GM19025 (cell line): Measurements from ENCODE around the gene LTO1.

ENCODE experiments used
- ATAC-seq: cut with Tn5 transposase; IDR thresholded peaks from one replicate; pipeline ENCODE4 v1.9.1; 2021; ENCODE audit warnings: mild to moderate bottlenecking, low read depth, moderate library complexity; ENCODE audit not compliant: unreplicated experiment

Gene LTO1

DNA sequence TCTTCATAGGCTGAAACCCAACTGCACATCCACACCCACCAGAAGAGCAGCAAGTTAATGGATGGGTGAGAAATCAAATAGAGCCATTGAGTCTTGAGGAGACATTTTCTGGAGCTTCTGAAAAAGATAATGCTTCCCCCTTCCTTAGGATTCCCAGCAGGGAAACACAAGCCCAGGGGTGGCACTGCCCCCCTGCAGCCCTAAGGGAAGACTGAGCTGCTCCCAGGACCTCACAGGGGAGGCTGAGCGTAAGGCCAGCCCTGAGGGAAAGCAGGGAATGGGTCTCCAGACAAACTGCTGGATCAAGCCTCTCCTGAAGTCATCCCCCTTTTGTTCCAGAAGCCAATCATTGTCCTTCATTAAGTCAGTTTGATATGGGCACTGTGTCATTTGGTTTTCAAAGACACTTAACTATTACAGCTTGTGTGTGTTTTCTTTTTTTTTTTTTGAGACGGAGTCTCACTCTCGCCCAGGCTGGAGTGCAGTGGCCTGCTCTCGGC lies 15.1 kb downstream of the LTO1 start:
- ATAC-seq, result no peak

GRCh38 chr11:69659591-69659990 lies 15.6 kb downstream of the LTO1 start:
- ATAC-seq, result no peak

GRCh38 chr11:69658626-69659450 lies 16.3 kb downstream of the LTO1 start:
- no peak for ATAC-seq

DNA sequence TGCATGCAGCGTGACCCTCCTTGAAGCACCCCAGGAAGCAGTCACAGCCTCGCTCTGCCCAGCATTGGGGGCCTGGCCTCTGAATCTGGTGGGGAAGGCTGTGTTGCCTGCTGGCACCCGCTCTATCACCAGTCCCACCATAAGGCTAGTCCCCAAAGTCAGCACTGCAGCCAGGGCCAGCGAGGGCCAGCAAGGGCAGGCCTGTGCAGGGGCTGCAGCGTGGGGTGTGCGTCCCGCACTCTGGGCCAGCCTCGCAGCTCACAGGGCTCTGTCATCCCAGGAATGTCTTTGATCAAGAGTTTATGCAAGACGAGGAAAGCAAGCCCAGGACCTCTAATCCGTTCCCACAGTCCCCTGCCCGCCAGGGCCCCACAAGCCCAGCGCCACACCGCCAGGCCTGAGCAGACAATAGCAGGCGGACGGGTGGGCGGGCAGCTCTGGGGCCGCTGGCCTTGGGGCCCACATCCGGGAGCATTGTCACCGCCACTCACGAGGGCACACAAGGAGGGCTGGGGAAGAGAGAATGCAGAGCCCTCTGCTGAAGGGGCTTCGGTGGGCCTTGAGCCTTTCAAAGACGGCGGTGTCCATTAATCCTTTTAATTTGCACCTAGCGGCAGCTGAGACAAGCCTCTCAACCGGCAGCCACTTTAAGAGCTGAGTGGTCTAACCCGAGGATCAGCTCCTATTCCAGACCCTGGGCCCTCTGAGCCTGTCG lies 17.1 kb downstream of the LTO1 start:
- ATAC-seq, result no peak

DNA sequence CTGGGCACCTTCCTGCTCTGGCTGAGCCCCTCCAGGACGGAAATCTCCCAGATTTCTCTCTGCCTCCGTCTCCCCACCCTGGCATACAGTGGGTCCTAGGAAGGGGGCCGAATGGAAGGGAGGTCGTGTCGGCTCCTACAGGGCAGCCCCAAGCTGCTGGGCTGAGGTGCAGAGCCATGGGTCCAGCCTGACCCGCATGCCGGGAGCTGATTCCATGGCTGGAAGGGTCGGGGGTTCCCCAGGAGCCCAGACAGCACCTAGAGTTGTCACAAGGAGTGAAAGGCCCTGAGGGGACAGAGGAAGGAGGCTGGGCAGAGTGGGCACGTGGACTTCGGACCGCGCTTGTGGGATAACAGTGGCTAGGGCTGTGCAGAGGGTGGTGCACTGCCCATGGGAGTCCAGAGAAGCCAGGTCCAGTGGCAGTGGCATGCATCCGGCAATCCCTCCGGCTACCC lies 17.7 kb downstream of the LTO1 start:
- no peak for ATAC-seq

DNA sequence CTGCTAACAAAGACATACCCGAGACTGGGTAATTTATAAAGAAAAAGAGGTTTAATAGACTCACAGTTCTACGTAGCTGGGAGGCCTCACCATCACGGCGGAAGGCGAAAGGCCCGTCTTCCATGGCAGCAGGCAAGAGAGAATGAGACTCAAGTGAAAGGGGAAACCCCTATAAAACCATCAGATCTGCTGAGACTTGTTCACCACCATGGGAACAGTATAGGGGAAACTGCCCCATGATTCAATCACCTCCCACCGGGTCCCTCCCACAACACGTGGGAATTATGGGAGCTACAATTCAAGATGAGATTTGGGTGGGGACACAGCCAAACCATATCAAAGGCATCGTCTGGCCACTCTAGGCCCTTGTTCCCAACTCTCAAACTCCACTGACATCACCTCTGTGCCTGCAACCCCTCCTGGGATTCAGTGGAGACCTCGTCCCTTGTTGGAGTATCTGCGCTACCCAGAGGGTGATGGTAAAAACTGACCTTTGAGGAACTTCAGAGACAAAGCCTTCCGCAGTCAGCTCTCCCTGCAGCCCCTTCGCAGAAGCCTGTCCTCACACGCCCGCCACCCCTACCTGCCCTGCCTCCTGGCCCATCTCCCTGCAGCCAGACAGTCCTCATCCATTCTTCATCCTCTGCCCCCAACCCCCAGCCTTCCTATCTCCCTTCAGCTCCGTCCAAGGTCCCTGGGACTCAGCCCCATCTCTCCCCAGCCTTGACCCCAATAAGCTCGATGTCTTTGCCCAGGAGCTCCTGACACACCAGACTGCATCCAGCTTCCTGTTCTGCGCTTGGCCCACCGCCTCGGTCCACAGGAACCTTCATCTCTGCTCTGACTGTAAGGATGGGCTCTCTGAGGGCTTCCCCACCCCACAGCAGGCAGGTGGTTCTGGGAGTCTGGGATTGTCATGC lies 18.4 kb downstream of the LTO1 start:
- no peak for ATAC-seq

GRCh38 chr11:69655479-69656428 lies 19.4 kb downstream of the LTO1 start:
- ATAC-seq, result no peak

- ATAC-seq, result no peak
Measured at GRCh38 chr11:69654660-69655478, 20.3 kb downstream of the LTO1 start.

DNA sequence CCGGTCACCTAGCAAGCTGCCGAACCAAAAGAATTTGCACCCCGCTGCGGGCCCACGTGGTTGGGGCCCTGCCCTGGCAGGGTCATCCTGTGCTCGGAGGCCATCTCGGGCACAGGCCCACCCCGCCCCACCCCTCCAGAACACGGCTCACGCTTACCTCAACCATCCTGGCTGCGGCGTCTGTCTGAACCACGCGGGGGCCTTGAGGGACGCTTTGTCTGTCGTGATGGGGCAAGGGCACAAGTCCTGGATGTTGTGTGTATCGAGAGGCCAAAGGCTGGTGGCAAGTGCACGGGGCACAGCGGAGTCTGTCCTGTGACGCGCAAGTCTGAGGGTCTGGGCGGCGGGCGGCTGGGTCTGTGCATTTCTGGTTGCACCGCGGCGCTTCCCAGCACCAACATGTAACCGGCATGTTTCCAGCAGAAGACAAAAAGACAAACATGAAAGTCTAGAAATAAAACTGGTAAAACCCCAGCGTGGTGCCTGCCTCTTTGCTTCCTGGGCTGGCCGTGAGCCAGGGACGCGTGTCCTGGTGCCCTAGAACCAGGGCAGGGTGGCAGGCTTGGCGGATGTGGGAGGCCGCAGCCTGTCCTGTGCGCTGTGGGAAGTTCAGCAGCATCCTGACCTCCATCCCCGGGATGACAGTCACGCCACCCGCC lies 21.0 kb downstream of the LTO1 start:
- no peak for ATAC-seq

DNA sequence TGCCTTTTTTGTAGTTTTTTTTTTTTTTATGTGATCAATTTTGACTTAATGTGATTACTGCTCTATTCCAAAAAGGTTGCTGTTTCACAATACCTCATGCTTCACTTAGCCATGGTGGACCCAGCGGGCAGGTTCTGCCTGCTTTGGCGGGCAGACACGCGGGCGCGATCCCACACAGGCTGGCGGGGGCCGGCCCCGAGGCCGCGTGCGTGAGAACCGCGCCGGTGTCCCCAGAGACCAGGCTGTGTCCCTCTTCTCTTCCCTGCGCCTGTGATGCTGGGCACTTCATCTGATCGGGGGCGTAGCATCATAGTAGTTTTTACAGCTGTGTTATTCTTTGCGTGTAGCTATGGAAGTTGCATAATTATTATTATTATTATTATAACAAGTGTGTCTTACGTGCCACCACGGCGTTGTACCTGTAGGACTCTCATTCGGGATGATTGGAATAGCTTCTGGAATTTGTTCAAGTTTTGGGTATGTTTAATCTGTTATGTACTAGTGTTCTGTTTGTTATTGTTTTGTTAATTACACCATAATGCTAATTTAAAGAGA lies 21.7 kb downstream of the LTO1 start:
- no peak for ATAC-seq

- ATAC-seq, result no peak
Measured at GRCh38 chr11:69652999-69653398, 22.2 kb downstream of the LTO1 start.

- ATAC-seq, result no peak
Measured at GRCh38 chr11:69651834-69652620, 23.1 kb downstream of the LTO1 start.

- ATAC-seq, result no peak
Measured at GRCh38 chr11:69650832-69651344, 24.3 kb downstream of the LTO1 start.

GRCh38 chr11:69650081-69650831 lies 24.9 kb downstream of the LTO1 start:
- no peak for ATAC-seq

GRCh38 chr11:69649576-69649900 lies 25.6 kb downstream of the LTO1 start:
- no peak for ATAC-seq
